Measurements from ENCODE around the gene MEF2C.

- TF ChIP-seq EZH2 (IDR thresholded peaks at IDR 0.05; ENCODE audit: insufficient read depth, poor library complexity, severe bottlenecking) (no peak), EZH2phosphoT487 (IDR thresholded peaks at IDR 0.05; ENCODE audit: insufficient read depth, low read depth) (no peak)
Observed at GRCh38 chr5:88885002-88885401, 2.0 kb upstream of the MEF2C start.

Data from GM23248 (cell line).